SK-N-SH treated with all-trans-retinoic acid at 6 μM for 48 hours (cell line): Measurements from ENCODE around the gene CES3.

ENCODE experiments used
- ATAC-seq: fragments of 200-7000 bp; cut with Tn5 transposase; 3 replicates; pipeline ENCODE4 v1.9.1; 2020; ENCODE audit warnings: mild to moderate bottlenecking, moderate library complexity
- ARNTL ChIP-seq: fragments of 450-650 bp; formaldehyde crosslinking; IDR thresholded peaks from 2 replicates; pipeline ENCODE4 v1.5.0; 2020; ENCODE audit warnings: low read depth, mild to moderate bottlenecking, moderate library complexity, borderline replicate concordance
- BACH2 ChIP-seq: fragments of 250-450 bp; sonication (Bioruptor Pico); IDR thresholded peaks from 2 replicates; pipeline ENCODE4 v1.9.0; 2021; ENCODE audit warnings: mild to moderate bottlenecking, borderline replicate concordance
- CREB5 ChIP-seq: fragments of 250-450 bp; sonication (Bioruptor Pico); IDR thresholded peaks from 2 replicates; pipeline ENCODE4 v1.5.1; 2020; ENCODE audit warnings: low read depth, mild to moderate bottlenecking, moderate library complexity
- CSDC2 ChIP-seq: fragments of 250-450 bp; sonication (Bioruptor Pico); IDR thresholded peaks from 2 replicates; pipeline ENCODE4 v1.5.0; 2020; ENCODE audit warnings: mild to moderate bottlenecking, moderate library complexity
- CSRNP3 ChIP-seq: fragments of 250-450 bp; sonication (Bioruptor Pico); IDR thresholded peaks from 2 replicates; pipeline ENCODE4 v1.5.1; 2021; ENCODE audit warnings: mild to moderate bottlenecking, moderate library complexity
- ESRRG ChIP-seq: fragments of 250-450 bp; sonication (Bioruptor Pico); IDR thresholded peaks from 2 replicates; pipeline ENCODE4 v1.6.1; 2021; ENCODE audit warnings: mild to moderate bottlenecking
- GLIS3 ChIP-seq: fragments of 250-450 bp; sonication (Bioruptor Pico); IDR thresholded peaks from 2 replicates; pipeline ENCODE4 v1.5.0; 2020; ENCODE audit warnings: mild to moderate bottlenecking, moderate library complexity
- ISL1 ChIP-seq: fragments of 250-450 bp; sonication (Bioruptor Pico); IDR thresholded peaks from 2 replicates; pipeline ENCODE4 v2.1.2; 2022; ENCODE audit warnings: mild to moderate bottlenecking, moderate library complexity
- OSR1 ChIP-seq: fragments of 250-450 bp; sonication (Bioruptor Pico); IDR thresholded peaks from 2 replicates; pipeline ENCODE4 v1.8.0; 2022; ENCODE audit warnings: moderate library complexity, mild to moderate bottlenecking, inconsistent platforms
- PATZ1 ChIP-seq: fragments of 250-450 bp; sonication (Bioruptor Pico); IDR thresholded peaks from 2 replicates; pipeline ENCODE4 v1.8.0; 2020; ENCODE audit warnings: mild to moderate bottlenecking, moderate library complexity, borderline replicate concordance
- PPARA ChIP-seq: fragments of 250-450 bp; sonication (Bioruptor Pico); IDR thresholded peaks from 2 replicates; pipeline ENCODE4 v1.5.0; 2020; ENCODE audit warnings: mild to moderate bottlenecking, borderline replicate concordance
- RARB ChIP-seq: fragments of 250-450 bp; sonication (Bioruptor Pico); IDR thresholded peaks from 2 replicates; pipeline ENCODE4 v1.8.0; 2021; ENCODE audit warnings: mild to moderate bottlenecking, moderate library complexity
- SNAI2 ChIP-seq: fragments of 250-450 bp; sonication (Bioruptor Pico); IDR thresholded peaks from 2 replicates; pipeline ENCODE4 v1.5.0; 2020; ENCODE audit warnings: mild to moderate bottlenecking, moderate library complexity
- TCF4 ChIP-seq: fragments of 250-450 bp; sonication (Bioruptor Pico); IDR thresholded peaks from 2 replicates; pipeline ENCODE4 v1.8.0; 2021; ENCODE audit warnings: mild to moderate bottlenecking, moderate library complexity, borderline replicate concordance
- TOX ChIP-seq: fragments of 250-450 bp; sonication (Bioruptor Pico); IDR thresholded peaks from 2 replicates; pipeline ENCODE4 v1.8.0; 2021; ENCODE audit warnings: mild to moderate bottlenecking, moderate library complexity, borderline replicate concordance
- TSHZ2 ChIP-seq: fragments of 250-450 bp; sonication (Bioruptor Pico); IDR thresholded peaks from 2 replicates; pipeline ENCODE4 v1.5.0; 2020; ENCODE audit warnings: mild to moderate bottlenecking, moderate library complexity
- ZC3H10 ChIP-seq: fragments of 250-450 bp; sonication (Bioruptor Pico); IDR thresholded peaks from 2 replicates; pipeline ENCODE4 v1.5.1; 2021; ENCODE audit warnings: mild to moderate bottlenecking, moderate library complexity
- ZFP3 ChIP-seq: fragments of 250-450 bp; sonication (Bioruptor Pico); IDR thresholded peaks from 2 replicates; pipeline ENCODE4 v1.5.0; 2020; ENCODE audit warnings: mild to moderate bottlenecking, moderate library complexity
- ZFP30 ChIP-seq: fragments of 450-650 bp; formaldehyde crosslinking; IDR thresholded peaks from 2 replicates; pipeline ENCODE4 v1.5.0; 2022; ENCODE audit warnings: mild to moderate bottlenecking, moderate library complexity
- ZNF565 ChIP-seq: fragments of 450-650 bp; formaldehyde crosslinking; conservative IDR thresholded peaks from 2 replicates; pipeline ENCODE4 v1.5.0; 2020; ENCODE audit warnings: low read depth, mild to moderate bottlenecking, moderate library complexity
- ZNF70 ChIP-seq: fragments of 450-650 bp; formaldehyde crosslinking; IDR thresholded peaks from 2 replicates; pipeline ENCODE4 v1.5.0; 2020; ENCODE audit warnings: mild to moderate bottlenecking, moderate library complexity
- ZNF8 ChIP-seq: fragments of 450-650 bp; formaldehyde crosslinking; IDR thresholded peaks from 2 replicates; pipeline ENCODE4 v1.5.0; 2020; ENCODE audit warnings: mild to moderate bottlenecking, moderate library complexity

Gene CES3

GRCh38 chr16:67009158-67009557 lies 48.1 kb downstream of the CES3 start:
- TF ChIP-seq CSDC2 (CRISPR knock-in tag) (no peak), OSR1 (CRISPR knock-in tag) (no peak), ZFP30 (CRISPR knock-in tag) (no peak), BACH2 (CRISPR knock-in tag) (no peak), TSHZ2 (CRISPR knock-in tag) (no peak), ZFP3 (CRISPR knock-in tag) (no peak), ISL1 (CRISPR knock-in tag) (no peak), PATZ1 (CRISPR knock-in tag) (no peak), ZC3H10 (no peak), TCF4 (CRISPR knock-in tag) (no peak), ZNF565 (CRISPR knock-in tag) (no peak), GLIS3 (CRISPR knock-in tag) (no peak), TOX (CRISPR knock-in tag) (no peak), ZNF70 (CRISPR knock-in tag) (no peak), RARB (CRISPR knock-in tag) (no peak)
- TF ChIP-seq, all 23 proteins: peak for 0
- no peak for ATAC-seq

- TF ChIP-seq PPARA (CRISPR knock-in tag) (no peak), ZFP3 (CRISPR knock-in tag) (no peak), ZNF565 (CRISPR knock-in tag) (no peak), CREB5 (CRISPR knock-in tag) (no peak), ZC3H10 (no peak), ARNTL (CRISPR knock-in tag) (no peak), SNAI2 (no peak), TOX (CRISPR knock-in tag) (no peak), CSRNP3 (CRISPR knock-in tag) (no peak), ZNF8 (CRISPR knock-in tag) (no peak), ISL1 (CRISPR knock-in tag) (no peak), TSHZ2 (CRISPR knock-in tag) (no peak), BACH2 (CRISPR knock-in tag) (no peak), RARB (CRISPR knock-in tag) (no peak), ESRRG (CRISPR knock-in tag) (no peak), OSR1 (CRISPR knock-in tag) (no peak), CSDC2 (CRISPR knock-in tag) (no peak), ZNF70 (CRISPR knock-in tag) (no peak), GLIS3 (CRISPR knock-in tag) (no peak), PATZ1 (CRISPR knock-in tag) (no peak)
- ATAC-seq = no peak
Measured at GRCh38 chr16:67011274-67011673, 50.2 kb downstream of the CES3 start.
